Upper lobe of left lung (tissue), 6 donors: Measurements from ENCODE around the gene OR2T29. TPM values are rescaled to one million over a fixed set of nuclear protein-coding genes. Genes with fewer than 3 reads are reported as not detected.
A peak's percentile ranks its signal among the peaks of the same experiment; 100 is the strongest.
"Not testable (repeated sequence)": the region's sequence is repeated elsewhere in the genome, so short reads cannot be mapped to it uniquely, and the experiment has no call there.

Source experiments
- ATAC-seq, 2 donors: fragments of 200-7000 bp; cut with Tn5 transposase; one replicate each; pipeline ENCODE4 v1.9.1; 2022; ENCODE audit warnings: mild to moderate bottlenecking in 2 of 2, moderate library complexity in 2 of 2; ENCODE audit not compliant: low FRiP score in 2 of 2
- DNase-seq, 2 donors: peaks; one replicate each; pipeline ENCODE4 v3.0.0-alpha.2; 2019 to 2020
- H3K27ac ChIP-seq, 4 donors: fragments of 200-600 bp; sonication (generic); one replicate each; pipeline ENCODE4 v1.5.1; 2016 to 2019
- H3K27me3 ChIP-seq, 4 donors: fragments of 200-600 bp; sonication (generic); one replicate each; pipeline ENCODE4 v1.5.1; 2017 to 2019
- H3K36me3 ChIP-seq, 4 donors: fragments of 200-600 bp; sonication (generic); one replicate each; pipeline ENCODE4 v1.5.1; 2016 to 2019
- H3K4me1 ChIP-seq, 4 donors: fragments of 200-600 bp; sonication (generic); one replicate each; pipeline ENCODE4 v1.5.1; 2018 to 2019
- H3K4me3 ChIP-seq, 4 donors: fragments of 200-600 bp; sonication (generic); one replicate each; pipeline ENCODE4 v1.5.1; 2017 to 2019; ENCODE audit warnings: mild to moderate bottlenecking in 2 of 4, moderate library complexity in 1 of 4
- H3K9me3 ChIP-seq, 4 donors: fragments of 200-600 bp; sonication (generic); one replicate each; pipeline ENCODE4 v1.5.1; 2018 to 2019
- CTCF ChIP-seq, 6 experiments: fragments of 450-650 bp in 4 of 6; fragments of 200-600 bp in 2 of 6; sonication (generic) in 2 of 6; IDR thresholded peaks; one replicate each; pipeline ENCODE4 v1.5.1; 2016 to 2019; ENCODE audit warnings: antibody characterized with exemption in 6 of 6
- EP300 ChIP-seq, 4 donors: sonication (generic); formaldehyde crosslinking; IDR thresholded peaks; one replicate each; pipeline ENCODE4 v1.5.1; 2017; ENCODE audit warnings: antibody characterized with exemption in 4 of 4, control low read depth in 2 of 4
- POLR2A ChIP-seq, 4 donors: fragments of 450-650 bp; IDR thresholded peaks; one replicate each; pipeline ENCODE4 v1.5.1; 2016 to 2017; ENCODE audit warnings: antibody characterized with exemption in 4 of 4, mild to moderate bottlenecking in 2 of 4
- POLR2AphosphoS5 ChIP-seq, 2 donors: sonication (generic); formaldehyde crosslinking; IDR thresholded peaks; one replicate each; pipeline ENCODE4 v1.5.1; 2017; ENCODE audit warnings: antibody characterized with exemption in 2 of 2
- WGBS, 2 donors: methylation state at CpG; one replicate each; pipeline ENCODE4 v1.1.5; 2017 to 2018; 5-methylcytosine and 5-hydroxymethylcytosine counted together
- total RNA-seq, 6 donors: library from RNA; depleted of rRNA in 4 of 6; stranded (reverse); fragments of >200 nt in 4 of 6; gene quantifications; one replicate each; pipeline versions ENCODE4 v1.1.0 to v1.2.1, GENCODE V29; 2016 to 2021
- donor health status: DM: no; HTN: no; CAD: no; lungs with moderate emphysema.
- donor health status: DM: no; HTN: yes; CAD: no; lungs with severe emphysema.

OR2T29 gene
- total RNA-seq, 6 donors from 2014 or later, result not detected

GRCh38 chr1:248585266-248585665 is 22.7 kb upstream of the OR2T29 start:
- Histone ChIP-seq H3K27ac (no peak overlapping the region), H3K4me3 (no peak overlapping the region), H3K9me3 (no peaks in the 10 kb centered on the region), H3K36me3 (no peaks in the 10 kb centered on the region), H3K27me3 (no peaks in the 10 kb centered on the region), H3K4me1 (no peaks in the 10 kb centered on the region)
- ATAC-seq, result no peak
- TF ChIP-seq POLR2A (IDR thresholded peaks at IDR 0.05), result no peak
- TF ChIP-seq EP300 (IDR thresholded peaks at IDR 0.05), result no peak
- no peak for TF ChIP-seq POLR2AphosphoS5 (IDR thresholded peaks at IDR 0.05)
- TF ChIP-seq CTCF (IDR thresholded peaks at IDR 0.05), result no peak
- 73% methylated on average over 3 of the region's 3 CpGs for WGBS, 2 donors
- no peak for DNase-seq

- WGBS, 2 donors, result 75% methylated on average over 9 of the region's 9 CpGs
- H3K36me3 ChIP-seq, result no peaks in the 10 kb centered on the region
- H3K4me1 ChIP-seq, result no peaks in the 10 kb centered on the region
- no peak overlapping the region for H3K4me3 ChIP-seq
- DNase-seq, result no peak
- no peaks in the 10 kb centered on the region for H3K27me3 ChIP-seq
- TF ChIP-seq POLR2AphosphoS5 (IDR thresholded peaks at IDR 0.05) (no peak), EP300 (IDR thresholded peaks at IDR 0.05) (no peak), POLR2A (IDR thresholded peaks at IDR 0.05) (no peak), CTCF (IDR thresholded peaks at IDR 0.05) (no peak)
- no peak overlapping the region for H3K27ac ChIP-seq
- ATAC-seq, result no peak
- no peaks in the 10 kb centered on the region for H3K9me3 ChIP-seq
These were observed 13.8 kb upstream of the OR2T29 start for GRCh38 chr1:248576260-248576980.

GRCh38 chr1:248574657-248575056 is 12.1 kb upstream of the OR2T29 start, which contains the start of gene OR2T34:
TSS of gene OR2T34 (minus strand) at chr1:248574757. CDS start at chr1:248574757, 0 bp downstream.
- H3K9me3 ChIP-seq, ATAC-seq, H3K27me3 ChIP-seq, H3K27ac ChIP-seq, H3K4me1 ChIP-seq, H3K36me3 ChIP-seq, H3K4me3 ChIP-seq, DNase-seq: not testable (repeated sequence)
- 73 to 89% methylated on average over 3 of the region's 3 CpGs for WGBS, 2 donors

- DNase-seq, result peak in 1 of 2 donors; percentile 16
- not testable (repeated sequence) for H3K4me1 ChIP-seq, ATAC-seq
These were observed 11.3 kb upstream of the OR2T29 start for GRCh38 chr1:248573856-248574255.

GRCh38 chr1:248572049-248572448 is 9.5 kb upstream of the OR2T29 start:
- WGBS, 2 donors, result no CpG with 5 or more reads among the region's 1 CpG
- ATAC-seq, H3K9me3 ChIP-seq, H3K4me3 ChIP-seq, H3K27me3 ChIP-seq, H3K36me3 ChIP-seq, H3K4me1 ChIP-seq, DNase-seq, H3K27ac ChIP-seq: not testable (repeated sequence)

More at GRCh38 chr1:248573856-248574255, 11.3 kb upstream of the OR2T29 start:
- 64 to 92% methylated on average over 5 of the region's 8 CpGs for WGBS, 2 donors
- not testable (repeated sequence) for H3K4me3 ChIP-seq, H3K36me3 ChIP-seq, H3K9me3 ChIP-seq, H3K27me3 ChIP-seq, H3K27ac ChIP-seq

GRCh38 chr1:248570811-248571210 is 8.2 kb upstream of the OR2T29 start:
- not testable (repeated sequence) for H3K9me3 ChIP-seq, H3K4me3 ChIP-seq, H3K4me1 ChIP-seq, DNase-seq, H3K27ac ChIP-seq, H3K36me3 ChIP-seq, H3K27me3 ChIP-seq, ATAC-seq
- 52 to 72% methylated on average over 3 of the region's 3 CpGs for WGBS, 2 donors

- not testable (repeated sequence) for H3K36me3 ChIP-seq, H3K27ac ChIP-seq, H3K4me3 ChIP-seq, H3K9me3 ChIP-seq, DNase-seq, H3K4me1 ChIP-seq, H3K27me3 ChIP-seq
- WGBS, 2 donors, result 21 to 28% methylated on average over 2 of the region's 2 CpGs
- peak in 1 of 2 donors; percentile 63 for ATAC-seq
These were observed 6.5 kb upstream of the OR2T29 start for GRCh38 chr1:248569049-248569448.

GRCh38 chr1:248565530-248566373 is 3.2 kb upstream of the OR2T29 start:
- WGBS, 2 donors, result 58 to 60% methylated on average over 10 to 11 of the region's 11 CpGs

GRCh38 chr1:248551027-248551426 is 11.5 kb downstream of the OR2T29 start:
- not testable (repeated sequence) for H3K27me3 ChIP-seq, H3K36me3 ChIP-seq, H3K4me3 ChIP-seq, H3K9me3 ChIP-seq, H3K27ac ChIP-seq, H3K4me1 ChIP-seq, DNase-seq, ATAC-seq
- WGBS, 2 donors, result no CpG with 5 or more reads among the region's 6 CpGs

More at GRCh38 chr1:248565530-248566373, 3.2 kb upstream of the OR2T29 start:
- H3K4me1 ChIP-seq, DNase-seq, ATAC-seq, H3K27ac ChIP-seq, H3K27me3 ChIP-seq, H3K9me3 ChIP-seq, H3K36me3 ChIP-seq, H3K4me3 ChIP-seq: not testable (repeated sequence)

- no CpG with 5 or more reads among the region's 2 CpGs for WGBS, 2 donors
- H3K27me3 ChIP-seq, result not testable (repeated sequence)
These were observed 15.2 kb downstream of the OR2T29 start for GRCh38 chr1:248547383-248547782.

More at GRCh38 chr1:248547383-248547782, 15.2 kb downstream of the OR2T29 start:
- H3K36me3 ChIP-seq, H3K4me1 ChIP-seq, H3K27ac ChIP-seq, H3K9me3 ChIP-seq, H3K4me3 ChIP-seq, DNase-seq: not testable (repeated sequence)
- ATAC-seq, result peak in 1 of 2 donors; percentile 61
